Right lobe of liver (tissue), 6 donors: ENCODE measurements around the gene PGAP3. TPM values are rescaled to one million over a fixed set of nuclear protein-coding genes. Genes with fewer than 3 reads are reported as not detected.

Source experiments
- ATAC-seq, 4 donors: fragments of 200-7000 bp; cut with Tn5 transposase; one replicate each; pipeline ENCODE4 v1.9.1; 2020; ENCODE audit warnings: mild to moderate bottlenecking in 4 of 4, moderate library complexity in 4 of 4
- DNase-seq, 3 donors: peaks; one replicate each; pipeline ENCODE4 v3.0.0-alpha.2; 2020
- H3K27ac ChIP-seq, 3 donors: fragments of 200-600 bp; one replicate each; pipeline ENCODE4 v1.8.0; 2022
- H3K27me3 ChIP-seq, 2 donors: fragments of 200-600 bp; one replicate each; pipeline ENCODE4 v1.8.0; 2022
- H3K36me3 ChIP-seq, 4 donors: fragments of 200-600 bp; sonication (generic) in 1 of 4; one replicate each; pipeline versions ENCODE4 v1.5.1 to v1.8.0; 2017 to 2022; ENCODE audit warnings: control low read depth in 1 of 4
- H3K4me1 ChIP-seq, 4 donors: fragments of 200-600 bp; sonication (generic) in 1 of 4; one replicate each; pipeline versions ENCODE4 v1.5.1 to v1.8.0; 2017 to 2022; ENCODE audit warnings: control low read depth in 1 of 4
- H3K4me3 ChIP-seq, 3 donors: fragments of 200-600 bp; one replicate each; pipeline ENCODE4 v1.8.0; 2022
- H3K9me3 ChIP-seq, 4 donors: fragments of 200-600 bp; sonication (generic) in 1 of 4; one replicate each; pipeline versions ENCODE4 v1.5.1 to v1.8.0; 2017 to 2022; ENCODE audit warnings: control low read depth in 1 of 4
- CTCF ChIP-seq, 4 donors: fragments of 200-600 bp in 3 of 4; fragments of 450-650 bp in 1 of 4; IDR thresholded peaks; one replicate each; pipeline versions ENCODE4 v1.5.1 to v1.8.0; 2016 to 2022; ENCODE audit warnings: antibody characterized with exemption in 4 of 4, mild to moderate bottlenecking in 2 of 4
- POLR2A ChIP-seq: fragments of 450-650 bp; IDR thresholded peaks from one replicate; pipeline ENCODE4 v1.6.1; 2017; ENCODE audit warnings: antibody characterized with exemption, mild to moderate bottlenecking
- whole genome bisulfite sequencing: methylation state at CpG from one replicate; pipeline ENCODE4 v1.1.6; 2018; ENCODE audit warnings: low coverage, low lambda C conversion rate; ENCODE audit not compliant: insufficient coverage; ENCODE audit errors: missing lambda C conversion rate; 5-methylcytosine and 5-hydroxymethylcytosine counted together
- intact Hi-C, 2 donors: fragments of 100-400 bp; cut with DNase I; formaldehyde crosslinking; loops; one replicate each; pipeline versions ENCODE4 v1.11.2 to v1.14.1; 2022
- total RNA-seq, 6 experiments: library from RNA; depleted of rRNA in 2 of 6; stranded (reverse); fragments of >200 nt in 2 of 6; fragmentation: NEBNext Ultra II Directional in 3 of 6; extraction: Animal tissue kit (Norgen Biotek cat#: 25700) in 3 of 6; gene quantifications; one replicate each; pipeline versions ENCODE4 v1.1.0 to v1.2.4, GENCODE V29; 2016 to 2023
- donor health status: DM: no; HTN: yes; CAD: no.
- donor health status: DM: no; HTN: no; CAD: no.
- donor health status: DM: no; HTN: no; CAD: no.
- donor health status: DM: no; HTN: yes; CAD: no.
- donor health status: DM: no; HTN: yes; CAD: no.

PGAP3 gene
- total RNA-seq, 6 experiments from 2014 or later: 9.7 to 25.7 (median 18.3) TPM

- TF ChIP-seq CTCF (IDR thresholded peaks at IDR 0.05) (no peak), POLR2A (no peak)
- Histone ChIP-seq H3K4me1 (peaks cover 0 to 17% (median 7%) of the 10 kb centered on the region in 4 donors), H3K4me3 (peak overlapping the region; percentile 89 to 95 (median 94)), H3K9me3 (no peaks in the 10 kb centered on the region), H3K27me3 (no peaks in the 10 kb centered on the region), H3K36me3 (no peaks in the 10 kb centered on the region), H3K27ac (peak overlapping the region; percentile 82 to 90 (median 85))
- intact Hi-C loops: loop anchor here in 1 of 2 donors (10.0 kb wide), 1 partner anchor 108 kb away; no protein-coding TSS in a partner anchor
- peak in 1 of 4 donors; percentile 4 for ATAC-seq
- DNase-seq: no peak
- WGBS: 25% methylated on average over 5 of the region's 6 CpGs
Observed at GRCh38 chr17:39636587-39636926, 51.3 kb downstream of the PGAP3 start.

- TF ChIP-seq POLR2A (no peak), CTCF (IDR thresholded peaks at IDR 0.05) (no peak)
- no peaks in the 10 kb centered on the region for H3K9me3 ChIP-seq
- no peaks in the 10 kb centered on the region for H3K27me3 ChIP-seq
- H3K27ac ChIP-seq: no peak overlapping the region
- H3K36me3 ChIP-seq: no peaks in the 10 kb centered on the region
- intact Hi-C loops: loop anchor here in 1 of 2 donors (10.0 kb wide), 1 partner anchor 109 kb away; no protein-coding TSS in a partner anchor
- ATAC-seq: no peak
- 100% methylated on average over 1 of the region's 8 CpGs for WGBS
- peaks cover 0 to 17% (median 7%) of the 10 kb centered on the region in 4 donors for H3K4me1 ChIP-seq
- no peak overlapping the region for H3K4me3 ChIP-seq
- no peak for DNase-seq
Observed at GRCh38 chr17:39635614-39636176, 52.2 kb downstream of the PGAP3 start.

DNA sequence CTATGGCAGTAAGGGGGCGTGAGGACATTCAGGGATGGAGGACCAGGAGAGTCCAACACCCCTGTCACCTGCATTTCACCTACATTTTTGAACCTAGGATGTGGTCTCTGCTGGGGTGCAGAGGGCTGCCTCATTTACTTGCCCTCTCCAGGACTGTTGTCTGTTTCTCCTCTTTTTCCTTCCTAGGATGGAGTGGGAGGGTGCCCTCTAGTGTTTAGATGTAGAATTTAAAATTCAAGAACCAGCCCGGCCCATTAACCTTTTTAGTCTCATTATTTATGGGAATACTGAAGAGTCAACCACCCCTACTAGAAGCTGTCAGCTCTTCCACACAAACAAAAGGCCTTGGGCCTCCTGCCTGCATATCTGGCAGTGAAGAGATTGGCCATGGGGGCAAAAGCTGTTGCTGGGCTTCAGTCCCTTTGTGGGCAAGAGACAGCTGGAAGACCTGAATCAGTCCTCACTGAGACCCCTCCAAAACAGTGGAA, 53.4 kb downstream of the PGAP3 start:
- TF ChIP-seq CTCF (IDR thresholded peaks at IDR 0.05) (peak; percentile 51 to 72 (median 70)), POLR2A (no peak)
- WGBS: 0% methylated on average over 1 of the region's 2 CpGs
- Histone ChIP-seq H3K27me3 (no peaks in the 10 kb centered on the region), H3K9me3 (no peaks in the 10 kb centered on the region), H3K4me1 (peaks cover 0 to 17% (median 7%) of the 10 kb centered on the region in 4 donors), H3K36me3 (no peaks in the 10 kb centered on the region), H3K4me3 (no peak overlapping the region), H3K27ac (no peak overlapping the region)
- peak in 3 of 4 donors; percentile 26 to 34 (median 26) for ATAC-seq
- no peak for DNase-seq
- intact Hi-C loops: loop anchor here in 1 of 2 donors (10.0 kb wide), 1 partner anchor 110 kb away; no protein-coding TSS in a partner anchor

GRCh38 chr17:39633570-39634183, 54.2 kb downstream of the PGAP3 start:
- H3K9me3 ChIP-seq: no peaks in the 10 kb centered on the region
- no peaks in the 10 kb centered on the region for H3K36me3 ChIP-seq
- intact Hi-C loops: loop anchor here in 1 of 2 donors (10.0 kb wide), 1 partner anchor 111 kb away; no protein-coding TSS in a partner anchor
- 67% methylated on average over 3 of the region's 8 CpGs for WGBS
- DNase-seq (no peak), ATAC-seq (no peak)
- peaks cover 0 to 16% (median 7%) of the 10 kb centered on the region in 4 donors for H3K4me1 ChIP-seq
- TF ChIP-seq POLR2A (no peak), CTCF (IDR thresholded peaks at IDR 0.05) (no peak)
- no peak overlapping the region for H3K4me3 ChIP-seq
- H3K27me3 ChIP-seq: no peaks in the 10 kb centered on the region
- no peak overlapping the region for H3K27ac ChIP-seq
